NB4 (cell line): ENCODE results near the gene HDGFL2.

Source experiments
- CTCF ChIP-seq: IDR thresholded peaks from one replicate; pipeline ENCODE4 v1.5.1; 2012; ENCODE audit warnings: low read depth, low read length
- MAX ChIP-seq: IDR thresholded peaks from 2 replicates; pipeline ENCODE4 v1.6.1; 2011; ENCODE audit warnings: low read depth, low read length
- POLR2A ChIP-seq: IDR thresholded peaks from 2 replicates; pipeline ENCODE4 v1.6.1; 2011; ENCODE audit warnings: mild to moderate bottlenecking; ENCODE audit not compliant: insufficient read length; ENCODE audit errors: extremely low read depth

- TF ChIP-seq CTCF: no peak
- TF ChIP-seq POLR2A: no peak
- TF ChIP-seq MAX: no peak
Observed at GRCh38 chr19:4498694-4499093, 26.6 kb downstream of the HDGFL2 start.
